ENCODE data around the gene IGFBP2.

IGFBP2 gene

GRCh38 chr2:216711348-216711747 lies 78.1 kb downstream of the IGFBP2 start:
- no peak for DNase-seq (ENCODE audit: low read depth)

- no peak for DNase-seq (ENCODE audit: low read depth)
Measured at GRCh38 chr2:216713691-216714336, 80.6 kb downstream of the IGFBP2 start.
